Gastrocnemius medialis (tissue), 4 donors: ENCODE results near the gene MAP2K7. TPM values are rescaled to one million over a fixed set of nuclear protein-coding genes. Genes with fewer than 3 reads are reported as not detected.
"Not testable (repeated sequence)": the region's sequence is repeated elsewhere in the genome, so short reads cannot be mapped to it uniquely, and the experiment has no call there.

ENCODE experiments used
- ATAC-seq, 2 donors: fragments of 150-250 bp; one replicate each; pipeline ENCODE4 v1.9.1; 2016
- DNase-seq, 2 donors: peaks; one replicate each; pipeline ENCODE4 v3.0.0-alpha.2; 2019
- H3K27ac ChIP-seq, 4 donors: fragments of 200-600 bp; sonication (generic); 1 replicate in 1 of 4; 2 replicates in 3 of 4; pipeline ENCODE4 v1.5.1; 2016 to 2018; ENCODE audit warnings: mild to moderate bottlenecking in 2 of 4, moderate library complexity in 1 of 4
- H3K27me3 ChIP-seq, 3 donors: fragments of 200-600 bp; sonication (generic) in 2 of 3; 1 replicate in 1 of 3; 2 replicates in 2 of 3; pipeline versions ENCODE4 v1.5.1 to v1.6.0; 2016 to 2019; ENCODE audit warnings: mild to moderate bottlenecking in 1 of 3, moderate library complexity in 1 of 3
- H3K36me3 ChIP-seq, 2 donors: fragments of 200-600 bp; sonication (generic) in 1 of 2; one replicate each; pipeline ENCODE4 v1.5.1; 2017 to 2018
- H3K4me1 ChIP-seq, 2 donors: fragments of 200-600 bp; sonication (generic) in 1 of 2; one replicate each; pipeline ENCODE4 v1.5.1; 2016 to 2017; ENCODE audit warnings: mild to moderate bottlenecking in 2 of 2
- H3K4me3 ChIP-seq, 4 donors: fragments of 200-600 bp; sonication (generic) in 3 of 4; 1 replicate in 1 of 4; 2 replicates in 3 of 4; pipeline ENCODE4 v1.5.1; 2016 to 2019; ENCODE audit warnings: mild to moderate bottlenecking in 2 of 4
- H3K9me3 ChIP-seq, 3 donors: fragments of 200-600 bp; sonication (generic) in 2 of 3; 1 replicate in 1 of 3; 2 replicates in 2 of 3; pipeline ENCODE4 v1.5.1; 2016 to 2019
- POLR2A ChIP-seq, 2 donors: fragments of 450-650 bp; IDR thresholded peaks; one replicate each; pipeline ENCODE4 v1.6.1; 2017; ENCODE audit warnings: antibody characterized with exemption in 2 of 2, mild to moderate bottlenecking in 2 of 2, moderate library complexity in 2 of 2
- in situ Hi-C, 4 donors: fragments of 200-750 bp; cut with MboI; loops; one replicate each; pipeline versions ENCODE4 v1.15.0 to v1.8.0; 2017; ENCODE audit warnings: low sequenced_read_pairs in 4 of 4
- intact Hi-C: fragments of 100-400 bp; cut with DNase I; formaldehyde crosslinking; loops from one replicate; pipeline ENCODE4 v1.15.1; 2023; ENCODE audit warnings: low total_unique reads
- total RNA-seq, 4 donors: library from RNA; depleted of rRNA; stranded (reverse); fragments of >200 nt; gene quantifications; one replicate each; pipeline versions ENCODE4 v1.1.0 to v1.2.3, GENCODE V29; 2016
- TF ChIP-seq, protein P1 (sequence below), 5 experiments: fragments of 450-650 bp in 3 of 5; fragments of 200-600 bp in 2 of 5; sonication (generic) in 2 of 5; IDR thresholded peaks in 4 of 5; conservative IDR thresholded peaks in 1 of 5; 1 replicate in 4 of 5; 2 replicates in 1 of 5; pipeline ENCODE4 v1.5.1; 2016 to 2019; ENCODE audit warnings: antibody characterized with exemption in 5 of 5, mild to moderate bottlenecking in 3 of 5, moderate library complexity in 3 of 5

MAP2K7 gene
- total RNA-seq, 4 donors from 2014 or later = 17.7 to 41.7 (median 32.9) TPM

DNA sequence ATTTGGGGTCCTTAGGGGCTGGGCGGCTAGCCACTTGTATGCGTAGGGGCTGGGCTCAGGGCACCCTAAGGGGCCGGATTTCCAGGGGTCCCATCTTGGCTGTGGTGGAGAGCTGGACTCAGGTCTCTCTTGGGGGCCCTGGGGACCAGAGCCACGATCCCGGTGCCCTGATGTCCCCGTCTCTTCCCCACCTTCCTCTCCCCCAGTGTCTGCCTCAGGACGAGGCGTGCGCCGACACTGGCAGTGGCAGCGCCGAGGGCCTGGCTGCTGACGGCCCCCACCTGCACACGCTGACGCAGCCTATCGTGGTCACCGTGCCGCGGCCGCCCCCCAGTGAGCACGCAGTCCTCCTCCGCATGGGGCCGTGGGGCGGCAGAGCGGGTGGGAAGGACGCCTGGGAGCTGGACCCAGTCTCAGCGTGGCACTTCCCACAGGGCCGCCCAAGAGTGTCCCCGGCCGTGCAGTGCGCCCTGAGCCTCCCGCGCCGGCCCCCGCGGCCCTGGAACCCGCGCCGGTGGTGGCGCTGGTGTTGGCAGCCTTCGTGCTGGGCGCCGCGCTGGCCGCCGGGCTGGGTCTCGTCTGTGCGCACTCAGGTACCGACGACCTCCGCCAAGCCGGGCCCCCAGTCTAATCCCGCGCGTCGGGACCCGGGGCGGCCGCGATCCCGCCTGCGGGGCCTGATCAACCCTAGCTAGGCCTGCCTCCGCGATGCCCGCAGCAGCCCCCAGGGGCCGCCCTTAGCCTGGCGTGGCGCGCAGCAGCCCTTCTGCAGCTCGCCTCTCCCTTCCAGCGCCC lies 13.8 kb downstream of the MAP2K7 start:
- Histone ChIP-seq H3K27me3 (peaks cover 40 to 49% (median 46%) of the 10 kb centered on the region in 3 donors), H3K4me1 (peaks cover 21 to 38% of the 10 kb centered on the region in 2 donors), H3K36me3 (peaks cover 0 to 13% of the 10 kb centered on the region in 2 donors), H3K9me3 (no peaks in the 10 kb centered on the region), H3K27ac (peak overlapping the region in 2 of 4 donors; percentile 43 to 92), H3K4me3 (peak overlapping the region in 3 of 4 donors; percentile 35 to 42 (median 39))
- no peak for TF ChIP-seq POLR2A (IDR thresholded peaks at IDR 0.05)
- TF ChIP-seq, protein P1, sequence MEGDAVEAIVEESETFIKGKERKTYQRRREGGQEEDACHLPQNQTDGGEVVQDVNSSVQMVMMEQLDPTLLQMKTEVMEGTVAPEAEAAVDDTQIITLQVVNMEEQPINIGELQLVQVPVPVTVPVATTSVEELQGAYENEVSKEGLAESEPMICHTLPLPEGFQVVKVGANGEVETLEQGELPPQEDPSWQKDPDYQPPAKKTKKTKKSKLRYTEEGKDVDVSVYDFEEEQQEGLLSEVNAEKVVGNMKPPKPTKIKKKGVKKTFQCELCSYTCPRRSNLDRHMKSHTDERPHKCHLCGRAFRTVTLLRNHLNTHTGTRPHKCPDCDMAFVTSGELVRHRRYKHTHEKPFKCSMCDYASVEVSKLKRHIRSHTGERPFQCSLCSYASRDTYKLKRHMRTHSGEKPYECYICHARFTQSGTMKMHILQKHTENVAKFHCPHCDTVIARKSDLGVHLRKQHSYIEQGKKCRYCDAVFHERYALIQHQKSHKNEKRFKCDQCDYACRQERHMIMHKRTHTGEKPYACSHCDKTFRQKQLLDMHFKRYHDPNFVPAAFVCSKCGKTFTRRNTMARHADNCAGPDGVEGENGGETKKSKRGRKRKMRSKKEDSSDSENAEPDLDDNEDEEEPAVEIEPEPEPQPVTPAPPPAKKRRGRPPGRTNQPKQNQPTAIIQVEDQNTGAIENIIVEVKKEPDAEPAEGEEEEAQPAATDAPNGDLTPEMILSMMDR (IDR thresholded peaks at IDR 0.05 in 4 of 5, conservative IDR thresholded peaks at IDR 0.05 in 1 of 5) = peak in 4 of 5 experiments; percentile 19 to 52 (median 36)
- ATAC-seq (no peak), DNase-seq (no peak)
- intact Hi-C loops (no loop called here), in situ Hi-C loops (no loop called here)

DNA sequence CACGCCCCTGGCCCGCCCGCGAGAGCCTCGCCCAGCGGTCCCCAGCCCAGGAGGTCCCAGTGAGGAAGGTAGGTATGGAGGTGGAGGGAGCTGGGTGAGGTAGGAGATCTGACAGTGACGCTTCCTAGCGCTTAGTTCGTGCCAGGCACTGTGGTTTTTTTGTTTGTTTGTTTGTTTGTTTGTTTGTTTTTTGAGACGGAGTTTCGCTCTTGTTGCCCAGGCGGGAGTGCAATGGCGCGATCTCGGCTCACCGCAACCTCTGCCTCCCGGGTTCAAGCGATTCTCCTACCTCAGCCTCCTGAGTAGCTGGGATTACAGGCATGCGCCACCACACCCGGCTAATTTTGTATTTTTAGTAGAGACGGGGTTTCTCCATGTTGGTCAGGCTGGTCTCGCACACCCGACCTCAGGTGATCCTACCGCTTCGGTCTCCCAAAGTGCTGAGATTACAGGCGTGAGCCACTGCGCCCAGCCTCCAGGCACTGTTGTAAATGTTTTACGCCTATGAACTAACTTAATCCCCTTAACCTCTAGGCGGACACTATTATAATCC lies 14.5 kb downstream of the MAP2K7 start:
- TF ChIP-seq, protein P1 (IDR thresholded peaks at IDR 0.05 in 4 of 5, conservative IDR thresholded peaks at IDR 0.05 in 1 of 5) = peak in 1 of 5 experiments; percentile 1
- ATAC-seq, H3K9me3 ChIP-seq, DNase-seq, intact Hi-C loops, in situ Hi-C loops: not testable (repeated sequence)
- peaks cover 21 to 38% of the 10 kb centered on the region in 2 donors for H3K4me1 ChIP-seq
- peaks cover 40 to 49% (median 46%) of the 10 kb centered on the region in 3 donors for H3K27me3 ChIP-seq
- peaks cover 0 to 13% of the 10 kb centered on the region in 2 donors for H3K36me3 ChIP-seq
- peak overlapping the region in 2 of 4 donors; percentile 43 to 92 for H3K27ac ChIP-seq
- peak overlapping the region in 3 of 4 donors; percentile 35 to 42 (median 39) for H3K4me3 ChIP-seq

DNA sequence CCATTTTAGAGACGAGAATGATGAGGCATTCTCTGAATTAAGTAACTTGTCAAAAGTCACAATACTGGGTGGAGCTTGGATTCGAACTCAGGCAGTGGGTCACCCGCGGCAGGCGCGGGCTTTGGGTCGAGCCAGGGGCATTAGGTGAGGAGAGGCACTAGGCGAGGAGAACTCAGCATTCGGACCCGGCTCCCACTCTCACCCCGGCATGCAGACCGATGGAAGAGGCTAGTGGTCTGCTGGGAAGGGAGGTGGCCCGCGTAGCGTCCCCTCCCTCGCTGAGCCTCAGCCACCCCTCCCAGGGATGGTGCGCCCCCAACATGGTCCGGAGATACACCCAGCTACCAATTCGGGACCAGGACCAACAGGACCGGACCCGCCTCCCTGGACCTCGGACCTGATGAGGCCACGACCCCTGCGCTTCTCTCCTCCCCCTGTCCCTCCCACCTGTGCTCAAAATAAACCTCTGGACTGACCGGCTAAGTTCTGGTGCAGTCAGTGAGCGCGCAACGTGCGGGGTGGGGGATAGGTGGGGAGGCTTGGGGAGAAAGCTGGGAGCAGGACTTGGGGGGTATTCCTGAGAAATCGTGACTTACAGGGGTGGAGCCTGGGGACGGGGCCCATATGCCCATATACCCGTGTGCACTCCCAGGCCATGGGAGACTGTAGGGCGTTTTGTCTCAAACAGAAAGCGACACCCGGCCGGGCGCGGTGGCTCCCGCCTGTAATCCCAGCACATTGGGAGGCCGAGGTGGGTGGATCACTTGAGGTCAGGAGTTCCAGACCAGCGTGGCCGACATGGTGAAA lies 15.1 kb downstream of the MAP2K7 start:
- H3K9me3 ChIP-seq = no peaks in the 10 kb centered on the region
- peak overlapping the region in 1 of 4 donors; percentile 92 for H3K27ac ChIP-seq
- peaks cover 0 to 11% of the 10 kb centered on the region in 2 donors for H3K36me3 ChIP-seq
- H3K4me3 ChIP-seq = no peak overlapping the region
- intact Hi-C loops (no loop called here), in situ Hi-C loops (no loop called here)
- DNase-seq (no peak), ATAC-seq (no peak)
- H3K27me3 ChIP-seq = peaks cover 40 to 49% (median 46%) of the 10 kb centered on the region in 3 donors
- TF ChIP-seq, protein P1 (IDR thresholded peaks at IDR 0.05 in 4 of 5, conservative IDR thresholded peaks at IDR 0.05 in 1 of 5) = no peak
- no peak for TF ChIP-seq POLR2A (IDR thresholded peaks at IDR 0.05)
- H3K4me1 ChIP-seq = peaks cover 21 to 38% of the 10 kb centered on the region in 2 donors

DNA sequence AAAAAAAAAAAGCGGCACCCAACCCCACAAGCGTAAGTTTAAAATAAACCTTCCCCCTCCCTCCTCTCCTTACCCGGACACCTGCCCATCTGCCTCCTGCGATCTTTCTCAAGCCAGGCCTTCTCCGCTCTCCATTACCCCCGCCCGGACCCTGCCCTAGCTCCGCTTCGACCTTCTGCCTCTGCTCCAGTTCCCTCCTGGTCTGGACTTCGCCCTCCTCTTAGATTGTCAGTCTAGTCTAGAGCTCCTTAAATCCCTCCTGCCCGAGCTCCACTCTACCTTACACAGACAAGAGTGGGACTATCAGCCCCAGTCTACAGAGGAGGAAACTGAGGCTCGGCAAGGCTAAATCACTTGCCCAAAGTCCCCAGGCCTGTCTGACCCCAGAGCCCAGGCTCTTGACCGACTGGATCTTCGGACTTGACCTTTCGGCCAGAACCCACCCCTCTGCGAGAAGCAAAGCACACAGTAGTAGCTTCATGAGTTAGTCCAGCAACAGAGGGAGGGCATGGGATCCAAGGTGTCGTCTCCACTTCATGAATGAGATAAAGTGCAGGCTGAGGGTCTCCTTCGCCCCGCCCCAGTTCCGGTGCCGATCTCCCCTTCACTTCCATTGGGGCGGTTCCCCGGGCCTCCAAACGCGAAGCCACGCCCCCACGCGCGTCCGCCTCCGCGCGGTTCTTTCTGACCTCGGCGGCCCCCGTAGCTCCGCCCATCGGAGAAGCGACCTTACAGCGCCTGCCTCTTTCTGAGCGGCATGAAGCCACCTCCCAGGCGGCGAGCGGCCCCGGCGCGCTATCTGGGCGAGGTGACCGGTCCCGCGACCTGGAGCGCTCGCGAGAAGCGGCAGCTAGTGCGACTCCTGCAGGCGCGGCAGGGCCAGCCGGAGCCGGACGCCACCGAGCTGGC lies 16.2 kb downstream of the MAP2K7 start, which contains the start of gene SNAPC2:
TSS of gene SNAPC2 (plus strand) at position 729 of the 909 bp plus-strand sequence. CDS start at position 758, 29 bp downstream.
- DNase-seq = peak; percentile 88 to 93
- H3K4me1 ChIP-seq = peaks cover 21 to 38% of the 10 kb centered on the region in 2 donors
- ATAC-seq = peak; percentile 82 to 85
- H3K27ac ChIP-seq = peak within 1 kb of the TSS; percentile 80 to 95 (median 93)
- H3K36me3 ChIP-seq = peaks cover 0 to 11% of the 10 kb centered on the region in 2 donors
- in situ Hi-C loops (no loop called here), intact Hi-C loops (loop anchor here (1.0 kb wide), 3 partner anchors 17 to 91 kb away; partner anchors contain the start of genes MAP2K7 and TIMM44)
- no peaks in the 10 kb centered on the region for H3K9me3 ChIP-seq
- peak within 1 kb of the TSS; percentile 67 to 95 (median 80) for H3K4me3 ChIP-seq
- TF ChIP-seq POLR2A (IDR thresholded peaks at IDR 0.05) = peak; percentile 44 to 53
- TF ChIP-seq, protein P1 (IDR thresholded peaks at IDR 0.05 in 4 of 5, conservative IDR thresholded peaks at IDR 0.05 in 1 of 5) = no peak
- peaks cover 35 to 48% (median 41%) of the 10 kb centered on the region in 3 donors for H3K27me3 ChIP-seq
